Measurements from ENCODE around the gene PRDM15.

PRDM15 gene

DNA sequence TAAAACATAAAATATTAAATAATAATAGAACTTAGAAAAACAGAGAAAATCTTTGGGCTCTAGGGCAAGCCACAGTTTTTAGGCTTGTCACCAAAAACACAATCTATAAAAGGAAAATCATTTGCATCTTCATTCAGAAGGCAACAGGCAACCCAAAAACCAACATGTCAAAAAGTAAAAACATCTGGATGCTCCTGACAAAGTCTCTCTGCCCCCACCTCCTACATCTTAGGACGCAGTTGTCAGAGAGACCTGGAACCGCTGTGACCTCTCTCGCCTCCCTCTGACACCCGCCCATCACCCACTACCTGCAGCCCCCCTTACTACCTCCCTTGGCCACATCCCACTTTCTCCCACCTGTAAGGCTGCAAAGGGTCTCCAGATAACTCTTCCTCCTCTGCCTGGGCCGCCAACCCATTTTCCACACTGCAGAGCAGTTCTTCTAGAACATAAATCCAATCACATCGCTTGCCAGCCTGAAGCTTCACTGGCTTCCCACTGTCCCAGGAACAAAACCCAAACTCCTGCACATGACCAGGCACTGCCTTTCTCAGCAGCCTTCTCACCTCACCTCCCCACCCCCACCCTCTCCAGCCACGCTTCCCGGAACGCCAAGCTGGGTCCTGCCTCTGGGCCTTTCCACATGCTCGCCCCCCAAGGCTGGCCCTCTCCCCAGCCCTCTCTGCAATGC is 14.7 kb downstream of the PRDM15 start:
- DNase-seq (ENCODE audit: low read depth), result no peak

- no peak for DNase-seq (ENCODE audit: low read depth)
These were observed 15.8 kb downstream of the PRDM15 start for GRCh38 chr21:41863439-41863740.

DNA sequence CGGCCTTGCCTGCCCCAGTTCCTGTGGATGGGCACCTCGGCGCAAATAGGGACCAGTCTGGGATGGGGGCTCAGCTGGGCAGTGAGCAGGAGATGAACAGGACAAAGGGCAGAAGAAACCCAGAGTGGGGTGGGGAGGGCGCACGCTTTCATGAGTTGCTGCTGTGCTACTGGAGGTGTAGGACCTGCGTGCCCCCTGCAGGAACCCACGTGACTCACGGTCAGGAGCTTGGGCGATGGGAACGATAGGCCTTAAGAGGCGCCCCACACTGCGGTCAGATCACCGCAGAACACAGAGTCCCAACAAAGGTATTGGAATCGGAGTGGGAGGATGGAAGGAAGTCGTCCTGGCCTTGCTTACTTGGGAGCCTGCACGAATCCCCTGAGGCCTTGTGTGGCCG is 17.2 kb downstream of the PRDM15 start:
- no peak for DNase-seq (ENCODE audit: low read depth)

DNA sequence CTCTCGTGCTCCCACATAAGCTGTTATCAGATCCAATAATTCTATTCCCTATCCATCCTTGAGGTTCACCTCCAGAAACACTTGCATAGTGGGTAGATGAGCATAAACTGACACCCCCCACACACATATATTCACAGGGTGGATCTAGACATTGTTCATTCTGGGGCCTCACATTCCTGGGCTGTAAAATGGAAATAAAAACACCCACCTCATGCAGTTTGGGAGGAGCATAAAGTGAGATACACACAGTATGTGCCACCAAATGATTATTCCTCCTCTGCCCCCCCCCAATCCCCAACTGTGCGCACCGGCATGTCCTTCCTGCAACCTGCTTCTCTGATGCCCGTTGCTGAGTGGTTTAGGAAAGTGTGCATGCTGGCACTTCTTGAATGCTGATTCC is 17.9 kb downstream of the PRDM15 start:
- DNase-seq (ENCODE audit: low read depth), result no peak

DNA sequence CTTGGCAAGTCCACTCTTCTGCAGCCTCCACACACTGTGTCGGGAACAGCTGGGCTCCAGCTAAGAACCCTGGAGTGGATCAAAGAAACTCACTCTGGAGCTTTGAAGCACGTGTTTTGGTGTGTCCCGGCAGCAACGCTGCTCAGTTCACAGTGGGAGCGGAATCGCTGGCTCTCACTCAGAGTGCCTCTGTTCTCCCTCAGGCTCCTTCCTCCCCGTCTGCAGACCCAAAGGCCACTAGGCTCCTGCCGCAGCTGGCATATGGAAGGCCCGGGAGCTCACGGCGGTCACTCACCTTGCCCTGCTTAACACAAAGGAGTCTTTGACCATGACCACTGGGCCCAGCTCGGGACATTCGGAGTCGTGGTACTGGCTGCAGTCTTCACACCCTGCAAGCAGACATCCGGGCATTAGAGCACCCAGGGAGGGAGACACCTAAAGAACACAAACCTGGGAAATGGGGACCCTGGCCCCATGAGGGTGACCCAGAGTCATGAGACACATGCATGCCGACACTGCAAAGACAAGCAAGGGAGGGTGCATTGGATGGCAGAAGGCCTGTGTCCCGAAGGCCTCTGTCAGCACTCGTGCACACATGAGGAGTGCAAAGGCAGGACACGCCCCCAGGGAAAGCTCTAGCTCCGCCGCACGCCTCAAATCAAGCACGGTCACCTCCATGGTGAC is 19.7 kb downstream of the PRDM15 start:
- no peak for DNase-seq (ENCODE audit: low read depth)

- DNase-seq (ENCODE audit: low read depth), result no peak
These were observed 20.5 kb downstream of the PRDM15 start for GRCh38 chr21:41858466-41859296.

- no peak for DNase-seq (ENCODE audit: low read depth)
These were observed 21.3 kb downstream of the PRDM15 start for GRCh38 chr21:41857771-41858300.

- DNase-seq (ENCODE audit: low read depth), result no peak
These were observed 22.6 kb downstream of the PRDM15 start for GRCh38 chr21:41856572-41856971.

DNA sequence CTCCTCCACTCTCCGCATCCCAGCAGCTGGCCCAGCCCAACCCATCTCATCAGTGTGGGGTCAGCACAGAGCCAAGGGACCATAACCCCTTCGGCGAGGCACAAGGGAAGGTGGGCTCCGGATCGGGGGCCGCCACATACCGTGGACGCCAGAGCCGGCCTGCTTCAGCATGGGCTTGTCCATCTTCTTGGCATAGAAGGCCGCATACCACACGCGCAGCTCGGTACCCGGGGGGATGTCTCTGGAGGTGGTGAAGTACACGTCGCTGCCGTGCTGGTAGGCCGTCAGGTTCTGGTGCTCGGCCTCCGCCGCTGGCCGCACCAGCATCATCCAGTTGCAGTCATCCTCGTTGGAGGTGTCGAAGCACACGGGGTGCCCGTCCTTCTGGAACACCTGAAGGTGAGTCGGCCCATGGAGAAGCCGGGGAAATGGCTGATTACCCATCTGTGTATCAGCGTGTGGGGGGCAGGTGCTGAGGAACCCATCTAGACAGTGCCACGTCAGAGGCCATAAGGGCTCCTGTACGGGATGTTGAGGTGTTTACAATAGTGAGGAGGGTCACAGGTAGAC is 24.6 kb downstream of the PRDM15 start:
- no peak for DNase-seq (ENCODE audit: low read depth)

DNA sequence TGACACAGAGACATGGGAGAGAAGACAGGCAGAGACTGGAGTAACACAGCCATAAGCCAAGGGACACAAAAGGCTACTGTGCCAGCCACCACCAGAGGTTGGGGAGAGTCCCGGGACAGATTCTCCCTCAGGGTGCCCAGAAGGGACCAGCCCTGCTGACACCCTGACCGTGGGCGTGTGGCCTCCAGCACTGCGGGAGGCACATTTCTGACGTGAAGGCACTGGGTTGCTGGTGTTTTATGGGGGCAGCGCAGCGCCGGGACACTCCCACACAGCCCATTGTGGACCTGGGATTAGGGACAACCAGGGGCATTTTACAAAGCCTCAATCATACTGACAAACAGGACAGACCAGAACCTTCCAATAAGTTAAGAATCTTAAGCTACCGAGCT is 26.2 kb downstream of the PRDM15 start:
- DNase-seq (ENCODE audit: low read depth), result no peak

GRCh38 chr21:41852151-41852928 is 26.8 kb downstream of the PRDM15 start:
- DNase-seq (ENCODE audit: low read depth), result no peak

GRCh38 chr21:41851090-41851790 is 27.9 kb downstream of the PRDM15 start:
- DNase-seq (ENCODE audit: low read depth), result no peak

GRCh38 chr21:41850085-41850484 is 29.1 kb downstream of the PRDM15 start:
- DNase-seq (ENCODE audit: low read depth), result no peak

- no peak for DNase-seq (ENCODE audit: low read depth)
These were observed 30.1 kb downstream of the PRDM15 start for GRCh38 chr21:41848958-41849580.

DNA sequence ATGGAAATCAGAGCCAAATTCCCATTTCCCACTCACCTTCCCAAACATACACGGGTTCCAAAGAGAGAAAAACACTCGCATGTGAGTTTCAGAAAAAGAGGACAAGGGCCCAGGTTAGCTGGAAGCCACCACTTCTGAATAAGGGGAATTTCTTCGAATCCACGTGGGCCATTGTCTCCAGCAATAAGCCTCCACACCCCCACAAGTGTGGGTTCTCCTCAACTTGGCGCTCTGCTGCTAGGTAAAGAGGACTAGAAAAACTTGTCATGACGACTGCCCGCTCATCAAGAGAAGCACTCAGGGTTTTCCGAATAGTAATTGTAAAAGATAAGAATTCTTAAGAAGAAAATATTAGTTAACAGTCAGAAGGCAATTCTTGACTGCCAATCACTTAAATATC is 30.6 kb downstream of the PRDM15 start:
- DNase-seq (ENCODE audit: low read depth), result no peak

- DNase-seq (ENCODE audit: low read depth), result no peak
These were observed 31.9 kb downstream of the PRDM15 start for GRCh38 chr21:41847066-41847804.

DNA sequence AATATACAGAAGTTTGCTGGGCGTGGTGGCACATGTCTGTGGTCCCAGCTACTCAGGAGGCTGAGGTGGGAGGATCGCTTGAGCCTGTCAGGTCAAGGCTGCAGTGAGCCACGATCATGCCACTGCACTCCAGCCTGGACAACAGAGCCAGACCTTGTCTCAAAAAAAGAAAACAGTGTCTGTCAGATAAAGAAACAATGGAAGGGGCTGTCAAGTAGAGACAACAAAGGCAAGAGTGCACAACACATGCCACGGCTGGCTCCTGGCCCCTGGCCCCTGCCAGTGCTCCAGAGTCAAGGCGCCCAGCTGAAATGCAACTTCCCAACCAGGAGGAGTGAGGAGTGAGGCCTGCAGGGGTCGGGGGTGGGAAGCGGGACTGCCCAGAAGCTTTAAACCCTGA is 32.6 kb downstream of the PRDM15 start:
- DNase-seq (ENCODE audit: low read depth), result no peak

- DNase-seq (ENCODE audit: low read depth), result no peak
These were observed 33.2 kb downstream of the PRDM15 start for GRCh38 chr21:41846033-41846317.

- no peak for DNase-seq (ENCODE audit: low read depth)
These were observed 33.7 kb downstream of the PRDM15 start for GRCh38 chr21:41845310-41846032.

DNA sequence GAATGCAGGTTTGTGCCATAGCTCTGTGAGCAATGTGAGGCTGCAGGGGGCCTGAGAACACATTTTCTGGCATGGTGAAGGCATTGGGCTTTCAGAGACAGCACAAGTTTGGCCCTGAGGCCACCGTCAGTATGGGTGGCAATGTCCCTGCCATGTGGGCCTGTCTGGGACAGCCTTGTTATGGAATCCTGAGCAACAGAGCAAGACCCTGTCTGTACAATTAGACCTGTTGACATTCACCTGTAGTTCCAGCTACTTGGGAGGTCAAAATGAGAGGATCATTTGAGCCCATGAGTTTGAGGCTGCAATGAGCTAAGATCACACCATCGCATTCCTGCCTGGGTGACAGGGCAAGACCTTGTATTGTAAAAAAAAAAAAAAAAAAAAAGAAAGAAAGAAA is 35.6 kb downstream of the PRDM15 start:
- no peak for DNase-seq (ENCODE audit: low read depth)

Measured in activated T-cell treated with anti-CD3 and anti-CD28 coated beads for 48 hours (primary cell).